CD4-positive, alpha-beta memory T cell (primary cell): ENCODE data around the gene NUP62. TPM values are rescaled to one million over a fixed set of nuclear protein-coding genes. Genes with fewer than 3 reads are reported as not detected.

ENCODE experiments used
- CTCF ChIA-PET: fragments of 350-600 bp; sonication (Branson Sonifier 250); formaldehyde crosslinking; loops from one replicate; lab custom pipeline; 2021; ENCODE audit warnings: inconsistent platforms; ENCODE audit not compliant: partially characterized antibody; lab: Charles Lee
- POLR2A ChIA-PET: fragments of 350-600 bp; sonication (Branson Sonifier 250); formaldehyde crosslinking; loops from one replicate; lab custom pipeline; 2021; ENCODE audit not compliant: partially characterized antibody; lab: Charles Lee
- DNase-seq, 5 donors: peaks; one replicate each; pipeline versions ENCODE4 v3.0.0 to v3.0.0-alpha.2; 2020 to 2022; ENCODE audit warnings: mixed read lengths in 1 of 5
- H3K27ac ChIP-seq: one replicate; pipeline ENCODE4 v1.7.0; 2013; ENCODE audit warnings: low read depth, low read length
- H3K27me3 ChIP-seq: 2 replicates; pipeline ENCODE4 v1.7.0; 2013; ENCODE audit warnings: mild to moderate bottlenecking, low read length, moderate library complexity; ENCODE audit not compliant: insufficient read depth
- H3K36me3 ChIP-seq: 2 replicates; pipeline ENCODE4 v1.7.0; 2013; ENCODE audit warnings: mild to moderate bottlenecking, low read length, moderate library complexity; ENCODE audit not compliant: insufficient read depth
- H3K4me1 ChIP-seq: 2 replicates; pipeline ENCODE4 v1.7.0; 2013; ENCODE audit warnings: mild to moderate bottlenecking, low read length, moderate library complexity; ENCODE audit not compliant: insufficient read depth
- H3K4me3 ChIP-seq, 2 donors: one replicate each; pipeline ENCODE4 v1.7.0; 2013; ENCODE audit warnings: low read length in 2 of 2, mild to moderate bottlenecking in 1 of 2
- H3K9me3 ChIP-seq, 2 donors: one replicate each; pipeline ENCODE4 v1.7.0; 2013; ENCODE audit warnings: low read length in 2 of 2, control low read depth in 1 of 2; ENCODE audit not compliant: control insufficient read depth in 1 of 2
- H3K27ac Mint-ChIP-seq, 7 donors: one replicate each; pipeline ENCODE4 v1.8.0; 2020 to 2021; ENCODE audit warnings: mixed read lengths in 7 of 7, mild to moderate bottlenecking in 6 of 7, inconsistent platforms in 3 of 7, moderate library complexity in 3 of 7
- H3K27me3 Mint-ChIP-seq, 2 donors: one replicate each; pipeline ENCODE4 v1.8.0; 2020 to 2021; ENCODE audit warnings: mixed read lengths in 2 of 2
- H3K36me3 Mint-ChIP-seq, 2 donors: one replicate each; pipeline ENCODE4 v1.8.0; 2020 to 2021; ENCODE audit warnings: mixed read lengths in 2 of 2, inconsistent platforms in 1 of 2, mild to moderate bottlenecking in 1 of 2
- H3K4me1 Mint-ChIP-seq, 4 donors: one replicate each; pipeline ENCODE4 v1.8.0; 2020 to 2021; ENCODE audit warnings: mixed read lengths in 4 of 4, mild to moderate bottlenecking in 1 of 4
- H3K4me3 Mint-ChIP-seq, 8 donors: one replicate each; pipeline ENCODE4 v1.8.0; 2020 to 2021; ENCODE audit warnings: mixed read lengths in 8 of 8, mild to moderate bottlenecking in 7 of 8, moderate library complexity in 6 of 8, inconsistent platforms in 3 of 8
- H3K9me3 Mint-ChIP-seq, 8 donors: one replicate each; pipeline ENCODE4 v1.8.0; 2020 to 2021; ENCODE audit warnings: mixed read lengths in 8 of 8, mild to moderate bottlenecking in 5 of 8, inconsistent platforms in 3 of 8, moderate library complexity in 1 of 8
- intact Hi-C: fragments of 100-400 bp; cut with micrococcal nuclease; formaldehyde crosslinking; loops from one replicate; pipeline ENCODE4 v1.15.1; 2023
- polyA plus RNA-seq, 2 donors: library from polyadenylated mRNA; unstranded; fragments of 300-500 nt; fragmentation: Illumina TruSeq; gene quantifications; one replicate each; pipeline ENCODE4 v1.2.3, GENCODE V29; 2021
- total RNA-seq, 2 experiments: library from RNA; stranded (reverse); gene quantifications; one replicate each; pipeline ENCODE4 v1.2.3, GENCODE V29; 2021

The NUP62 gene
- total and polyA plus RNA-seq, 4 experiments from 2014 or later: 43.3 to 71.0 (median 66.7) TPM

DNA sequence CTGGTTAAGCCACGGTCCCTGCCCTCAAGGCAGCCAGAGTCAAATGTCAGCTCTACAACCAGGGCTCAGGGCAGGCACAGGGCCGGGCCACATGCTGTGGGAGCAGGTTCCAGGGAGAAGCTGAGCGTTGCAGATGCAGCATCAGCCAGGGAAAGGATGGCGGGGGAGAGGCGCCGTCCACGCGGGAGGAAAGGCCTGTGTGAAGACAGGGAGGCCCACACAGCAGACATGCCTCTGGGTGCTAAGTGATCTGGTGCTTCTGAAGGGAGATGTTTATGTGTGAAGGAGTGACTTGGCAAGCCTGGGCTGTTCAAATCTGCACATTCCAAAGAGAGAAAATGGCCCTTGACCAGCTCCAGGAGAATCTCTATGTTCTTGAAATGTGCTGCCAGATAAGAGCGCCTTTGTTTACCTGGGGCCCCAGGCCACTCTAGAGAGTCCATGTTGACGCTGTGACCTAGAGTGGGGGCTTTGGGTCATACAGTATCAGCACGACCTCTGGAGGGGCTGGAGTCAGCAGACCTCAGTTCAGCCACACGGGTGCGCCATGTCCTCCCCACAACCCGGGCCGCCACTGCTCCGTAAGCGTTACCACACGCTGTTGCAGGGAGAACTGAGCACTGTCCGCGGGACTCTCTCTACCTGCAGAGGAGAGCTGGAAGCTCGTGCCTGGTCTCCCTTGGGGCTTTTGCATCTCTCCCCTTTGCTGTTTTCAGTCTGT is 16.2 kb downstream of the NUP62 start:
- H3K27me3 Mint-ChIP-seq: no peaks in the 10 kb centered on the region
- POLR2A ChIA-PET: interaction anchor here (1.2 to 1.6 kb wide), 2 partner anchors 11 to 16 kb away, joined by 3 to 6 read pairs; partner anchors contain the start of gene IL4I1
- CTCF ChIA-PET: interaction anchor here (1.9 kb wide), 1 partner anchor 23 kb away, joined by 4 read pairs; no protein-coding TSS in a partner anchor
- no peak overlapping the region for H3K4me3 Mint-ChIP-seq
- peaks cover 35 to 63% of the 10 kb centered on the region in 2 donors for H3K36me3 Mint-ChIP-seq
- H3K36me3 ChIP-seq: peaks cover 31% of the 10 kb centered on the region
- no peak overlapping the region for H3K27ac ChIP-seq
- H3K9me3 ChIP-seq: no peaks in the 10 kb centered on the region
- H3K4me3 ChIP-seq: no peak overlapping the region
- no peak for DNase-seq
- no peaks in the 10 kb centered on the region for H3K9me3 Mint-ChIP-seq
- H3K4me1 ChIP-seq: peaks cover 20% of the 10 kb centered on the region
- intact Hi-C loops: no loop called here
- peak overlapping the region in 4 of 7 donors; percentile 30 to 75 (median 52) for H3K27ac Mint-ChIP-seq
- H3K27me3 ChIP-seq: no peaks in the 10 kb centered on the region
- H3K4me1 Mint-ChIP-seq: peaks cover 18 to 59% (median 34%) of the 10 kb centered on the region in 4 donors

DNA sequence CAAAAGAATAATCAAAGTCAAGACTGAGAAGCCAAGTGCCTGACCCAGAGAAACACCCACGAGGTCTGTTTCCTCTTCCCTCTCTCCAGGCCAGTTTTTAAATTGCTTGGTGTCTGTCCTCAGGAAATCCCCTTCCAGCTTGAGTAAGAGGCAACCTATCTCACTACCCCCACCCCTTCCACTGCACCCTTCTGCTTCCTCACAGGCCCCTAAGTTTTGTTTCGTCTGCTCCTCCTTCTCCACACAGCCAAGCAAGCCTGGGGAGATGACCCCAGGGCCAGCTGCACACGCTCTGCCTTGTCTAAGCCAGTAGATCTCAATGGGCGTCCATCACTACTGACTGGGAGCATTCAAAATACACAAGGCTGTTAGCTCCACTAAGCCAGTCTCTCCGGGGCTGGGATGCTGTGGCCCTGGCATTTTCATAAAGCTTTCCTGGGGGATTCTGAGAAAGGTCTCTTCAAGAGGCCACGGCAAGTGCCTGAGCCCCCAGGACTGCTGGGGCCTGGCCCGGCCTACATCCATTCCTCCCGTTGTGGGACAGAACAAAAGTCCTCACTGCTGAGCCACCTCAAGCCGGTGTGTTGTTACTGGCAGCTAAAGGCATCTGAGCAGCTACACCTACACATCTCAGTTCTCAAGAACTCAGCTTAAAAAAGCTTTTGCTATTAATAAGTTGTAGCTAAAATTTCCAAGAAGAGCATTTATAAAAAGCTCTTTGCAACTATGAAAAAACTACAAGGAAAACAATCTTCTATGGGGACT is 17.7 kb downstream of the NUP62 start:
- intact Hi-C loops: no loop called here
- Histone ChIP-seq H3K36me3 (peaks cover 30% of the 10 kb centered on the region), H3K27me3 (no peaks in the 10 kb centered on the region), H3K4me3 (no peak overlapping the region), H3K27ac (peak overlapping the region; percentile 22), H3K9me3 (no peaks in the 10 kb centered on the region), H3K4me1 (peaks cover 20% of the 10 kb centered on the region)
- peaks cover 16 to 57% (median 33%) of the 10 kb centered on the region in 4 donors for H3K4me1 Mint-ChIP-seq
- no peak for DNase-seq
- no peaks in the 10 kb centered on the region for H3K9me3 Mint-ChIP-seq
- H3K36me3 Mint-ChIP-seq: peaks cover 32 to 65% of the 10 kb centered on the region in 2 donors
- ChIA-PET CTCF (interaction anchor here (0.6 to 1.5 kb wide), 3 partner anchors 21 to 1118 kb away, joined by 3 to 4 read pairs (median 4); no protein-coding TSS in a partner anchor), POLR2A (interaction anchor here (1.6 to 1.9 kb wide), 2 partner anchors 15 to 17 kb away, joined by 6 to 14 read pairs; partner anchors contain the start of genes ATF5, IL4I1 and NUP62)
- peak overlapping the region in 4 of 8 donors; percentile 6 to 71 (median 48) for H3K4me3 Mint-ChIP-seq
- no peaks in the 10 kb centered on the region for H3K27me3 Mint-ChIP-seq
- peak overlapping the region; percentile 65 to 92 (median 85) for H3K27ac Mint-ChIP-seq

GRCh38 chr19:49910179-49910578 is 19.1 kb downstream of the NUP62 start:
- peaks cover 14% of the 10 kb centered on the region for H3K4me1 ChIP-seq
- Mint-ChIP-seq H3K36me3 (peaks cover 27 to 60% of the 10 kb centered on the region in 2 donors), H3K27me3 (no peaks in the 10 kb centered on the region), H3K4me3 (no peak overlapping the region), H3K27ac (peak overlapping the region in 2 of 7 donors; percentile 18 to 34), H3K4me1 (peaks cover 12 to 59% (median 35%) of the 10 kb centered on the region in 4 donors), H3K9me3 (no peaks in the 10 kb centered on the region)
- H3K27me3 ChIP-seq: no peaks in the 10 kb centered on the region
- POLR2A ChIA-PET: interaction anchor here (0.9 to 1.9 kb wide), 2 partner anchors 18 to 19 kb away, joined by 4 to 14 read pairs; partner anchors contain the start of genes ATF5 and NUP62
- no peak overlapping the region for H3K4me3 ChIP-seq
- H3K9me3 ChIP-seq: no peaks in the 10 kb centered on the region
- peaks cover 21% of the 10 kb centered on the region for H3K36me3 ChIP-seq
- intact Hi-C loops: no loop called here
- no peak overlapping the region for H3K27ac ChIP-seq
- no peak for DNase-seq
- CTCF ChIA-PET: interaction anchor here (1.3 kb wide), 1 partner anchor 10 kb away, joined by 6 read pairs; no protein-coding TSS in a partner anchor

DNA sequence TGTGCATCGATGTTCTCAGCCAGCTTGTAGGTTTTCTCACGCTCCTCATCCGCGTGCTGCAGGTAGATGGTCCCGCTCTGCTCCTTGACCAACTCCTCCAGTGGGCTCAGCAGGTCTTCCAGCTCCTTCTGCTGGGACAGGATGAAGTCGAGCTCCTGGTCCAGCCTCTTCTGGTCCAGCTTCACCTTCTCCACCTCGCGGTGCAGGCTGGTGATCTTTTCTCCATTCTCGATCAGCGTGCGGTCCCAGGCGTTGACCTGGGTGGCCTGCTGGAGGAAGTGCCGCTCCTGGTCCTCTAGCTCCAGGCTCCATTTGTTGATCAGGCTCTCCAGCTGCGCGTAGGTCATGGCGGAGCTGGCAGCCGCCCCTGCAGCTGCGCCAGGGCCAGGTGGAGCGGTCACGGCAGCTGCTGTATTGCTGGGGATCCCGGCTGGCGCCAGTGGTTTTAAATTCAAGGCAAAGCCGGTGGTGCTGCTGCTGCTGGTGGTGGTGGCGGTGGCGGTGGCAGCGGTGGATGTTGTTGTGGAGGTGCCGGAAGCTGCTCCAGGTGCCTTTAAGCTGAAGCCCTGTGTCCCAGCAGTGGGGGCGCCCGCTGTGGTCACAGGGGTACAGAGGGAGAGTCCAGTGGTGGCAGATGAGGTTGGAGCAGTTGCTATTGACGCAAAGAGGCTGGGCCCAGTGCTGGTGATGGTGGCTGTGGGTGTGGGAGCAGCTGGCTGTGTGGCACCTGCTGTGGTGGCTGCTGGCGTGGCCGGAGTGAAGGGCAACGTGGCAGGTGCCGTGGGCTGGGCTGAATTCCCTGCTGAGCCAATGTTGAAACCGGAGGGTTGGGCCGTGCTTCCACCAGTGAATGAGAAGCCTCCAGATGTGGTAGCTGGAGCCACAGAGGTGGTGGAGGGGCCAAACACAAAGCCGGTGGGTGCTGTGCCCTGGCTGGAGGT is 20.6 kb downstream of the NUP62 start:
- Mint-ChIP-seq H3K36me3 (peaks cover 25 to 48% of the 10 kb centered on the region in 2 donors), H3K9me3 (no peaks in the 10 kb centered on the region), H3K4me1 (peaks cover 12 to 52% (median 33%) of the 10 kb centered on the region in 4 donors), H3K27me3 (no peaks in the 10 kb centered on the region), H3K27ac (peak overlapping the region in 1 of 7 donors; percentile 24), H3K4me3 (no peak overlapping the region)
- no peak for DNase-seq
- Histone ChIP-seq H3K4me3 (no peak overlapping the region), H3K36me3 (peaks cover 18% of the 10 kb centered on the region), H3K27me3 (no peaks in the 10 kb centered on the region), H3K9me3 (no peaks in the 10 kb centered on the region), H3K27ac (no peak overlapping the region), H3K4me1 (peaks cover 14% of the 10 kb centered on the region)
- CTCF ChIA-PET: interaction anchor here (1.3 kb wide), 1 partner anchor 11 kb away, joined by 6 read pairs; no protein-coding TSS in a partner anchor
- intact Hi-C loops: no loop called here
- POLR2A ChIA-PET: interaction anchor here (0.9 to 1.8 kb wide), 2 partner anchors 20 to 21 kb away, joined by 4 to 5 read pairs; partner anchors contain the start of genes ATF5 and NUP62

DNA sequence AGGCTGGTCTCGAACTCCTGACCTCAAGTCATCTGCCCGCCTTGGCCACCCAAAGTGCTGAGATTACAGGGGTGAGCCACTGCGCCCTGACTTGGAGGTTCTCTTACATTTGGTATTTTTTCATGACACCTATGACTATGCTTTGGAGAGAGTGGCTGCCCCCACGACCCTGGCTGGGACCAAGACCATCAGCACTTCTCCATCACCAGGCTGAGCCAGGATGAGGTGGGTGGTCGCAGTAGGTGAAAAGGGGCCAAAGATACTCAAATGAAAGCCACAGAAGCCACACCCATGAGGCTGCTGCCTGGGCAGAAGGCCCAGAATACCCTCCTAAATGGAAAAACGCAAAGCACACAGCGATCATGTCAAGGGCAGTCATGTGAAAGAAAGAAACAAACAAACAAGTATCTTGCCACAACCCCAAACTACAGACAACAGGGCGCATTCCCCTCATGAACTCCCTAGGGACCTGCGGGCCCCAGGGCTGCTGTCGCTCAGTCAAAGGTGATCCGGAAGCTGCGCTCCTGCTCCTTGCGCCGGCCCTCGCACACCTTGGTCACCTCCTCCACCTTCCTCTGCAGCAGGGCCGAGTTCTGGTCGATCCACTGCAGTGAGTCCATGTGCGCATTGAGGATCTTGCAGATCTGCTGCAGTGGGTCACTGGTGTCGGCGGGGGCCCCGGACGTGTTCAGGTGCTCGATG is 21.4 kb downstream of the NUP62 start:
- H3K9me3 ChIP-seq: no peaks in the 10 kb centered on the region
- peaks cover 12% of the 10 kb centered on the region for H3K36me3 ChIP-seq
- POLR2A ChIA-PET: interaction anchor here (1.8 kb wide), 1 partner anchor 22 kb away, joined by 5 read pairs; the partner anchor contains the start of genes ATF5 and NUP62
- Mint-ChIP-seq H3K36me3 (peaks cover 17 to 40% of the 10 kb centered on the region in 2 donors), H3K27me3 (no peaks in the 10 kb centered on the region), H3K27ac (peak overlapping the region in 1 of 7 donors; percentile 52), H3K9me3 (no peaks in the 10 kb centered on the region), H3K4me1 (peaks cover 8 to 48% (median 28%) of the 10 kb centered on the region in 4 donors), H3K4me3 (no peak overlapping the region)
- intact Hi-C loops: no loop called here
- CTCF ChIA-PET: no interaction called here
- H3K4me3 ChIP-seq: no peak overlapping the region
- H3K27me3 ChIP-seq: no peaks in the 10 kb centered on the region
- H3K4me1 ChIP-seq: peaks cover 14% of the 10 kb centered on the region
- DNase-seq: no peak
- no peak overlapping the region for H3K27ac ChIP-seq
